Epithelial cell of prostate (primary cell): ENCODE data around the gene RAP1GAP2.
A peak's percentile ranks its signal among the peaks of the same experiment; 100 is the strongest.
"Not testable (repeated sequence)": the region's sequence is repeated elsewhere in the genome, so short reads cannot be mapped to it uniquely, and the experiment has no call there.

Experiments used
- DNase-seq: peaks from one replicate; pipeline ENCODE4 v3.0.0-alpha.2; 2011; ENCODE audit warnings: low read depth, low spot score
- H3K27ac ChIP-seq: fragments of 450-650 bp; 2 replicates; pipeline ENCODE4 v1.5.1; 2017; ENCODE audit warnings: mild to moderate bottlenecking

RAP1GAP2 gene

GRCh38 chr17:2784864-2785263 lies 11.4 kb upstream of the RAP1GAP2 start:
- H3K27ac ChIP-seq: no peak overlapping the region
- no peak for DNase-seq

- DNase-seq, H3K27ac ChIP-seq: not testable (repeated sequence)
Measured at GRCh38 chr17:2785376-2785775, 10.9 kb upstream of the RAP1GAP2 start.

GRCh38 chr17:2786176-2786881 lies 9.9 kb upstream of the RAP1GAP2 start:
- peak; percentile 8 for DNase-seq
- H3K27ac ChIP-seq: no peak overlapping the region

- DNase-seq: no peak
- no peak overlapping the region for H3K27ac ChIP-seq
Measured at GRCh38 chr17:2789700-2790099, 6.5 kb upstream of the RAP1GAP2 start.

- no peak for DNase-seq
- H3K27ac ChIP-seq: no peak overlapping the region
Measured at GRCh38 chr17:2792366-2793169, 3.7 kb upstream of the RAP1GAP2 start.

GRCh38 chr17:2794111-2794803 lies 2.0 kb upstream of the RAP1GAP2 start:
- DNase-seq: no peak
- H3K27ac ChIP-seq: no peak overlapping the region

GRCh38 chr17:2795441-2796163 lies 636 bp upstream of the RAP1GAP2 start:
- no peak for DNase-seq
- no peak overlapping the region for H3K27ac ChIP-seq

GRCh38 chr17:2797226-2797625 lies 988 bp downstream of the RAP1GAP2 start:
- DNase-seq: no peak
- no peak overlapping the region for H3K27ac ChIP-seq

- no peak overlapping the region for H3K27ac ChIP-seq
- DNase-seq: no peak
Measured at GRCh38 chr17:2797637-2798036, 1.4 kb downstream of the RAP1GAP2 start.

- DNase-seq: no peak
- no peak overlapping the region for H3K27ac ChIP-seq
Measured at GRCh38 chr17:2798188-2798587, 1.9 kb downstream of the RAP1GAP2 start.

GRCh38 chr17:2798678-2799077 lies 2.4 kb downstream of the RAP1GAP2 start:
- H3K27ac ChIP-seq: no peak overlapping the region
- no peak for DNase-seq

- no peak for DNase-seq
- no peak overlapping the region for H3K27ac ChIP-seq
Measured at GRCh38 chr17:2799653-2800052, 3.4 kb downstream of the RAP1GAP2 start.

GRCh38 chr17:2800367-2800766 lies 4.1 kb downstream of the RAP1GAP2 start:
- no peak overlapping the region for H3K27ac ChIP-seq
- DNase-seq: no peak

GRCh38 chr17:2801841-2802240 lies 5.6 kb downstream of the RAP1GAP2 start:
- no peak overlapping the region for H3K27ac ChIP-seq
- DNase-seq: no peak

- no peak overlapping the region for H3K27ac ChIP-seq
- no peak for DNase-seq
Measured at GRCh38 chr17:2802574-2802973, 6.3 kb downstream of the RAP1GAP2 start.

GRCh38 chr17:2803386-2803785 lies 7.1 kb downstream of the RAP1GAP2 start:
- no peak for DNase-seq
- no peak overlapping the region for H3K27ac ChIP-seq

- H3K27ac ChIP-seq: no peak overlapping the region
- DNase-seq: no peak
Measured at GRCh38 chr17:2803971-2804370, 7.7 kb downstream of the RAP1GAP2 start.

- no peak overlapping the region for H3K27ac ChIP-seq
- DNase-seq: no peak
Measured at GRCh38 chr17:2804912-2805311, 8.7 kb downstream of the RAP1GAP2 start.

- no peak for DNase-seq
Measured at GRCh38 chr17:2805961-2806360, 9.7 kb downstream of the RAP1GAP2 start.

More at GRCh38 chr17:2805961-2806360, 9.7 kb downstream of the RAP1GAP2 start:
- no peak overlapping the region for H3K27ac ChIP-seq
